Neural cell (in vitro differentiated cells): ENCODE data around the gene KDF1. TPM values are rescaled to one million over a fixed set of nuclear protein-coding genes. Genes with fewer than 3 reads are reported as not detected.

Experiments
- H2AFZ ChIP-seq: fragments of 200-600, 300-800 bp; sonication (generic), shearing (Covaris generic); 2 replicates; pipeline ENCODE4 v1.6.0; 2014; ENCODE audit warnings: low read depth, mild to moderate bottlenecking, antibody characterized with exemption, low read length, moderate library complexity
- H3F3A ChIP-seq: fragments of 200-600 bp; shearing (Covaris generic); 2 replicates; pipeline ENCODE4 v1.6.1; 2016; ENCODE audit warnings: mild to moderate bottlenecking, moderate library complexity, mixed read lengths, antibody characterized with exemption, low read length; ENCODE audit not compliant: insufficient read depth, poor library complexity, severe bottlenecking
- H3K27ac ChIP-seq: fragments of 200-600, 300-800 bp; sonication (generic), shearing (Covaris generic); 2 replicates; pipeline ENCODE4 v1.5.1; 2014; ENCODE audit warnings: mild to moderate bottlenecking, low read length, moderate library complexity
- H3K27me3 ChIP-seq: fragments of 300-800, 200-600 bp; sonication (generic), shearing (Covaris generic); 2 replicates; pipeline ENCODE4 v1.6.0; 2014; ENCODE audit warnings: mild to moderate bottlenecking, low read depth, low read length, moderate library complexity; ENCODE audit not compliant: insufficient read depth
- H3K36me3 ChIP-seq: fragments of 300-800, 200-600 bp; sonication (generic), shearing (Covaris generic); 2 replicates; pipeline ENCODE4 v1.5.1; 2014; ENCODE audit warnings: mild to moderate bottlenecking, antibody characterized with exemption, low read length, moderate library complexity; ENCODE audit not compliant: insufficient read depth
- H3K4me2 ChIP-seq: fragments of 300-800, 200-600 bp; sonication (generic), shearing (Covaris generic); 2 replicates; pipeline ENCODE4 v1.6.0; 2014; ENCODE audit warnings: mild to moderate bottlenecking, low read length
- H3K4me3 ChIP-seq: fragments of 300-800, 200-600 bp; sonication (generic), shearing (Covaris generic); 2 replicates; pipeline ENCODE4 v1.5.1; 2014; ENCODE audit warnings: mild to moderate bottlenecking, low read length, moderate library complexity
- H3K79me2 ChIP-seq: fragments of 200-600 bp; shearing (Covaris generic); replicated peaks from 2 replicates; pipeline ENCODE4 v1.6.0; 2014; ENCODE audit warnings: mild to moderate bottlenecking, low read length, moderate library complexity; ENCODE audit not compliant: insufficient read depth
- H3K9ac ChIP-seq: fragments of 300-800, 200-600 bp; sonication (generic), shearing (Covaris generic); 2 replicates; pipeline ENCODE4 v1.6.1; 2016; ENCODE audit warnings: mild to moderate bottlenecking, low read length, mixed read lengths
- H3K9me2 ChIP-seq: fragments of 200-600 bp; shearing (Covaris generic); 2 replicates; pipeline ENCODE4 v1.6.1; 2016; ENCODE audit warnings: mild to moderate bottlenecking, low read length, mixed read lengths; ENCODE audit not compliant: insufficient read depth
- H3K9me3 ChIP-seq: fragments of 200-600, 300-800 bp; sonication (generic), shearing (Covaris generic); 2 replicates; pipeline ENCODE4 v1.6.1; 2016; ENCODE audit warnings: mild to moderate bottlenecking, mixed run types, low read length, moderate library complexity, mixed read lengths
- H4K20me1 ChIP-seq: fragments of 200-600 bp; shearing (Covaris generic); 2 replicates; pipeline ENCODE4 v1.6.1; 2016; ENCODE audit warnings: mild to moderate bottlenecking, mixed run types; ENCODE audit not compliant: insufficient read depth
- EP300 ChIP-seq: fragments of 450-650 bp; conservative IDR thresholded peaks from 2 replicates; pipeline ENCODE4 v1.6.1; 2014; ENCODE audit warnings: antibody characterized with exemption, mild to moderate bottlenecking, moderate library complexity; ENCODE audit not compliant: poor library complexity, severe bottlenecking
- EZH2 ChIP-seq: fragments of 200-600, 300-800 bp; shearing (Covaris generic), sonication (generic); IDR thresholded peaks from 2 replicates; pipeline ENCODE4 v1.6.1; 2014; ENCODE audit warnings: antibody characterized with exemption, low read length, borderline replicate concordance, mild to moderate bottlenecking; ENCODE audit not compliant: insufficient read depth, poor library complexity, severe bottlenecking
- MXI1 ChIP-seq: fragments of 450-650 bp; conservative IDR thresholded peaks from 2 replicates; pipeline ENCODE4 v1.6.1; 2014; ENCODE audit warnings: antibody characterized with exemption, mild to moderate bottlenecking; ENCODE audit not compliant: poor library complexity, severe bottlenecking
- POLR2AphosphoS5 ChIP-seq: IDR thresholded peaks from 2 replicates; pipeline ENCODE4 v1.6.1; 2012
- RAD21 ChIP-seq: fragments of 450-650 bp; conservative IDR thresholded peaks from 2 replicates; pipeline ENCODE4 v1.6.1; 2014; ENCODE audit warnings: antibody characterized with exemption, mild to moderate bottlenecking, moderate library complexity
- SMC3 ChIP-seq: fragments of 450-650 bp; conservative IDR thresholded peaks from 2 replicates; pipeline ENCODE4 v1.6.1; 2014; ENCODE audit warnings: antibody characterized with exemption, mild to moderate bottlenecking, moderate library complexity; ENCODE audit not compliant: poor library complexity
- TAF1 ChIP-seq: IDR thresholded peaks from 2 replicates; pipeline ENCODE4 v1.6.1; 2012; ENCODE audit warnings: low read depth
- polyA plus RNA-seq: library from polyadenylated mRNA; depleted of rRNA; stranded (reverse); fragments of >200 nt; gene quantifications from 2 replicates; pipeline ENCODE4 v1.2.3, GENCODE V29; 2014
- TF ChIP-seq, protein P1 (sequence below): IDR thresholded peaks from 2 replicates; pipeline ENCODE4 v1.6.1; 2012; ENCODE audit warnings: borderline replicate concordance
- TF ChIP-seq, protein P2 (sequence below): fragments of 450-650 bp; IDR thresholded peaks from 2 replicates; pipeline ENCODE4 v1.5.1; 2014; ENCODE audit warnings: antibody characterized with exemption, mild to moderate bottlenecking, moderate library complexity; ENCODE audit not compliant: poor library complexity, severe bottlenecking

KDF1 gene
- polyA plus RNA-seq, 1 donor from 2014 or later = not detected

DNA sequence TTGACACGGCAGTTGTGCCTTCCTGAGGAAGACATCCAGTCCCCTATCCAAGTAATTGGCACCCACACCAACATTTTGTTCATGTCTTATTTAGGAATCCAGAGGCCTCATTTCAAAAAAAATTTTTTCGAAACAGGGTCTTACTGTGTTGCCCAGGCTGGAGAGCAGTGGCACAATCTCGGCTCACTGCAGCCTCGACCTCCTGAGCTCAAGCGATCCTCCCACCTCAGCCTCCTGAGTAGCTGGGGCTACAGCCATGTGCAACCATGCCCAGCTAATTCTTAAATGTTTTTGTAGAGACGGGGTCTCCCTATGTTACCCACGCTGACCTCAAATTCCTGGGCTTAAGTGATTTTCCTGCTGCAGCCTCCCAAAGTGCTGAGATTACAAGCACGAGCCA is 24.0 kb upstream of the KDF1 start:
- Histone ChIP-seq H3F3A (no peaks in the 10 kb centered on the region), H3K27me3 (no peaks in the 10 kb centered on the region), H3K36me3 (no peaks in the 10 kb centered on the region), H3K79me2 (no peaks in the 10 kb centered on the region), H3K4me3 (no peak overlapping the region), H3K9ac (no peak overlapping the region), H3K27ac (no peak overlapping the region), H3K9me3 (no peaks in the 10 kb centered on the region), H4K20me1 (no peaks in the 10 kb centered on the region), H2AFZ (no peak overlapping the region), H3K4me2 (no peak overlapping the region), H3K9me2 (no peaks in the 10 kb centered on the region)
- TF ChIP-seq, protein P1, sequence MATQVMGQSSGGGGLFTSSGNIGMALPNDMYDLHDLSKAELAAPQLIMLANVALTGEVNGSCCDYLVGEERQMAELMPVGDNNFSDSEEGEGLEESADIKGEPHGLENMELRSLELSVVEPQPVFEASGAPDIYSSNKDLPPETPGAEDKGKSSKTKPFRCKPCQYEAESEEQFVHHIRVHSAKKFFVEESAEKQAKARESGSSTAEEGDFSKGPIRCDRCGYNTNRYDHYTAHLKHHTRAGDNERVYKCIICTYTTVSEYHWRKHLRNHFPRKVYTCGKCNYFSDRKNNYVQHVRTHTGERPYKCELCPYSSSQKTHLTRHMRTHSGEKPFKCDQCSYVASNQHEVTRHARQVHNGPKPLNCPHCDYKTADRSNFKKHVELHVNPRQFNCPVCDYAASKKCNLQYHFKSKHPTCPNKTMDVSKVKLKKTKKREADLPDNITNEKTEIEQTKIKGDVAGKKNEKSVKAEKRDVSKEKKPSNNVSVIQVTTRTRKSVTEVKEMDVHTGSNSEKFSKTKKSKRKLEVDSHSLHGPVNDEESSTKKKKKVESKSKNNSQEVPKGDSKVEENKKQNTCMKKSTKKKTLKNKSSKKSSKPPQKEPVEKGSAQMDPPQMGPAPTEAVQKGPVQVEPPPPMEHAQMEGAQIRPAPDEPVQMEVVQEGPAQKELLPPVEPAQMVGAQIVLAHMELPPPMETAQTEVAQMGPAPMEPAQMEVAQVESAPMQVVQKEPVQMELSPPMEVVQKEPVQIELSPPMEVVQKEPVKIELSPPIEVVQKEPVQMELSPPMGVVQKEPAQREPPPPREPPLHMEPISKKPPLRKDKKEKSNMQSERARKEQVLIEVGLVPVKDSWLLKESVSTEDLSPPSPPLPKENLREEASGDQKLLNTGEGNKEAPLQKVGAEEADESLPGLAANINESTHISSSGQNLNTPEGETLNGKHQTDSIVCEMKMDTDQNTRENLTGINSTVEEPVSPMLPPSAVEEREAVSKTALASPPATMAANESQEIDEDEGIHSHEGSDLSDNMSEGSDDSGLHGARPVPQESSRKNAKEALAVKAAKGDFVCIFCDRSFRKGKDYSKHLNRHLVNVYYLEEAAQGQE = no peak
- TF ChIP-seq EP300 (no peak), POLR2AphosphoS5 (no peak), EZH2 (no peak), SMC3 (no peak), RAD21 (no peak), TAF1 (no peak), MXI1 (no peak)
- TF ChIP-seq, protein P2, sequence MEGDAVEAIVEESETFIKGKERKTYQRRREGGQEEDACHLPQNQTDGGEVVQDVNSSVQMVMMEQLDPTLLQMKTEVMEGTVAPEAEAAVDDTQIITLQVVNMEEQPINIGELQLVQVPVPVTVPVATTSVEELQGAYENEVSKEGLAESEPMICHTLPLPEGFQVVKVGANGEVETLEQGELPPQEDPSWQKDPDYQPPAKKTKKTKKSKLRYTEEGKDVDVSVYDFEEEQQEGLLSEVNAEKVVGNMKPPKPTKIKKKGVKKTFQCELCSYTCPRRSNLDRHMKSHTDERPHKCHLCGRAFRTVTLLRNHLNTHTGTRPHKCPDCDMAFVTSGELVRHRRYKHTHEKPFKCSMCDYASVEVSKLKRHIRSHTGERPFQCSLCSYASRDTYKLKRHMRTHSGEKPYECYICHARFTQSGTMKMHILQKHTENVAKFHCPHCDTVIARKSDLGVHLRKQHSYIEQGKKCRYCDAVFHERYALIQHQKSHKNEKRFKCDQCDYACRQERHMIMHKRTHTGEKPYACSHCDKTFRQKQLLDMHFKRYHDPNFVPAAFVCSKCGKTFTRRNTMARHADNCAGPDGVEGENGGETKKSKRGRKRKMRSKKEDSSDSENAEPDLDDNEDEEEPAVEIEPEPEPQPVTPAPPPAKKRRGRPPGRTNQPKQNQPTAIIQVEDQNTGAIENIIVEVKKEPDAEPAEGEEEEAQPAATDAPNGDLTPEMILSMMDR = no peak

DNA sequence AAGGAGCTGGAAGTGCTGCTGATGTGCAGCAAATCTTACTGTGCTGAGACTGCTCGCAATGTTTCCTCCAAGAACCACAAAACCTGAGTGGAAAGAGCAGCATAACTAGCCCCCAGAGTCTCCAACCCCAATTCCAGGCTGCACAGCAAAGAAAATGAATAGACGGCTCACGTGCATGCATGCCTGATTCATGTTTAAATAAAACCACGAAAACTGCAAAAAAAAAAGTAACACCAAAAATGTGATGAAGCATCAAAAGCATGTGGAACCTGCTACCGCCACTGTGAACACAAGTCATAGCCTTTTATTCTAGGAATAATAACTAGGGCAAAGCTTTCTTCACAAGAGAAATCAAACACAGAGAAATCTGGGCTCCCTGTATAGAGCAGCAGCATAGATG is 23.6 kb upstream of the KDF1 start:
- Histone ChIP-seq H3K79me2 (no peaks in the 10 kb centered on the region), H3K4me2 (no peak overlapping the region), H2AFZ (no peak overlapping the region), H3K9ac (no peak overlapping the region), H3K4me3 (no peak overlapping the region), H3K27ac (no peak overlapping the region), H3K27me3 (no peaks in the 10 kb centered on the region), H3K9me3 (no peaks in the 10 kb centered on the region), H3K36me3 (no peaks in the 10 kb centered on the region), H4K20me1 (no peaks in the 10 kb centered on the region), H3F3A (no peaks in the 10 kb centered on the region), H3K9me2 (no peaks in the 10 kb centered on the region)
- TF ChIP-seq EZH2 (no peak), RAD21 (no peak), EP300 (no peak), TAF1 (no peak), MXI1 (no peak), POLR2AphosphoS5 (no peak), SMC3 (no peak)
- TF ChIP-seq, protein P2 = no peak
- TF ChIP-seq, protein P1 = no peak
